GM18951 (cell line): ENCODE data around the gene BOD1L1.

Source experiments
- POLR2A ChIP-seq: IDR thresholded peaks from 4 replicates; pipeline ENCODE4 v1.6.1; 2011; ENCODE audit warnings: mild to moderate bottlenecking; ENCODE audit not compliant: insufficient read length, insufficient read depth; ENCODE audit errors: extremely low read depth
- in situ Hi-C: fragments of 300-500 bp; cut with MboI; formaldehyde crosslinking; loops from one replicate; pipeline ENCODE4 v1.12.0; 2022; ENCODE audit warnings: low sequenced_read_pairs, mixed read lengths, inconsistent platforms; ENCODE audit not compliant: unreplicated experiment

Gene BOD1L1

DNA sequence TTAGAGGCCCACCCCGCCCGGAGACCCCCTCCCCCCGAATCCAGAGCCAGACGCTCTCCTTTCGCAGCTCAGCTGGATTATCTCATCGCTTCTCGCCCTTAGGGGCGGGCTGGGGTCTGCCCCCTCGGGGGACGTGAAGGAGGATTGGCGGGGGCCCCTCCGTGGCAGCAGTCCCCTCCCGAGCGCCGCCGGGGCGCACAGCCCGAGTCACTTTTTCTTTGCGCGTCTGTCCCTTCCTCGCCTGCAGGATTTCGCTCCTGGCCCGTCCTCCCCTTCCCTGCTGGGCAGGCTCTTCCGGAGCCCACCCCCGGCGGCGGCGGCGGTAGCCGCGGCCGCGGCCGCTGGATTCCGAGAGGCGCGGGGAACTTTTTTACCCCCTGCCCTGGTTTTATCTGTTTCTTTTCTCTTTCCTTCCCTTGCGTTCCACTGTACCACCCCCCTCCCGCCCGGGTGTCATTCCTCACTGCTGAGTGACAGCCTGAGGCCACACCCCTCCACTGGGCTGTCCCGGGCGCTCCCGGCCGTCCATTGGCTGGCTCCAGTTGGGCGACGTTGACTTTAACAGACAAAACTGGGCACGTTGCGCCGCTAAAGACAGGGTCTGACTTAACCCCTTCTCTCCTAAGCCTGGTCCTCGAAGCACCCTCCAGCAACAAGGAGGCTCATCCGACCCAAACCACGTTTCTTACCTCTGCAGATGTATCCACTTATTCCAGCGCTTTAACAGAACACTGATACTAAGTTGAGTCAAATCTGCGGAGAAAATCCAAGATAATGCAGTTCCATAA lies 82.7 kb downstream of the BOD1L1 start:
- in situ Hi-C loops = loop anchor here (10.0 kb wide), 1 partner anchor 690 kb away; no protein-coding TSS in a partner anchor
- no peak for TF ChIP-seq POLR2A

DNA sequence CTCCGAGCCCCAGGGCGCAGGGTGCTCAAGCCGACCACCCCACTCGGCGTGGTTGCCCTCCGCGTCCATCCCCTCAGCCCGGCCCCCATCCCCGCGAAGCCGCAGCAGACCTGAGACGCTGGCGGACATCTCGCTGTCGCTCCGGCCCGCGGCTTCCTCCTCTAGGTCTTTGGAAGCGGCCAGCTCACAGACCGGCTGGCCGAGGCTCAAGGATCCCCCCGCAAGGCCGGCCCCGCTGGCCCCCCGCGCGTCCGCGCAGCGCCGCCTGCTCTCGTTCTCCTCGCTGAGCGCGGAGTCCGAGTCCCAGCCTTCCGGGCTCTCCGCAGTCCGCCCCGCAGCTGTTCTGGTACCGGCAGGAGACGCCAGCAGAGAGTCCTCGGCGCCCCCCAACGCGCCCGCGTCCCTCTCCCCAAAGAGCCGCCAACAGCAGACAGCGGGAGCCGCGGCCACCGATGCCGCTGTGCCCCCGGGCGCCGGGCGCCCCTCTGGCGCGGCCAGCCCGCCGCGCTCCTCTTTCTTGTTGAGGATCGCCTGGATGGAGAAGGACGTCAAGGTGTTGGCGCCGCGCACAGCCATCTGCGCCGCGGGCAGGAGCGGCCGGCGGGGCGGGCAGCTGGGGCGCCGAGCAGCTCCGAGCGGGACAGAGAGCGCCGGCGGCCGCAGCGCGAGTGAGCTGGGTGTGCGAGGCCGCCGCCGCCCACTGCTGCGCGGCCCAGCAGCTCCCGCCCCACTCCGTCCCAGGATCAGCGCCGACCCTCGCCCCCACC lies 83.5 kb downstream of the BOD1L1 start, which contains the start of gene NKX3-2:
TSS of gene NKX3-2 (minus strand) at position 670 of the 767 bp plus-strand sequence. CDS start at position 576, 94 bp downstream.
- TF ChIP-seq POLR2A = no peak
- in situ Hi-C loops = loop anchor here (10.0 kb wide), 1 partner anchor 689 kb away; no protein-coding TSS in a partner anchor

DNA sequence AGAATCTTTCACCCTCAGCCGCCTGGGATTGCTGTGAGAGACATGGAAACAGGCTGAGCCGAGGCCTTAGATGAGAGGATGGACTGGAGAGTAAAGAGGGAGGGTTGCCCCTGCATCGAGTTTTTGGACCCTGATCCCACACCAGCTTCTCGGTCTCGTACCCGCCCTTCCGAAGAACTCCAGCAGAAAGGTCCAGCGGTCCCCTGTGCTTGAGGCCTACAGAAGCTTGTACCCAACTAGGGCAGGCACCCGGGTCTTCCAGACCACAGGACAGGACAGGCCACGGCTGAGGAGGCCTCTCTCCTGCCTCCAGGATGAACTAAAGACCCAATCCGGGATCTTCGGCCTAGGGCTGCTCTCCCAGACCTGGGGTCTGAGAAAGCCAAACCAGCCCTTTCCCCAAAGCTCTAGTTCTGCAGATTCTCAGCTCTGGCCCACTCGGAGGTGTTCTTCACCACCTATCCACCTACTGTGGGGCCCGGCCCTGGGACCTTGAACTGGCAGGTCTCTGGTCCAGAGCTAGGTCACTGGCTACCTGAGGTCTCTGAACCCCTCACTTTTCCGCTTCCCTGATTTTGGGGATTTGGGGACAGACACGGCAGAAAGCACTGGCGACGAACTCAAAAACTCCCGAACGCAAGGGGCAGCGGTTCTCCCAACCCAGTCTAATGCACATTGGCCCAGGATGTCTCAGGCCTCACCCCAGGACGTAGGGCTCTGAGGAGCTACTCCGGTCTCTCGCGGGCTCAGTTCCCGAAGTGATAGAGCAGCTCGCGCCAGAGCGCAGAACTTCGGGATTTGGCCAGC lies 84.3 kb downstream of the BOD1L1 start:
- in situ Hi-C loops = loop anchor here (10.0 kb wide), 1 partner anchor 688 kb away; no protein-coding TSS in a partner anchor
- no peak for TF ChIP-seq POLR2A

DNA sequence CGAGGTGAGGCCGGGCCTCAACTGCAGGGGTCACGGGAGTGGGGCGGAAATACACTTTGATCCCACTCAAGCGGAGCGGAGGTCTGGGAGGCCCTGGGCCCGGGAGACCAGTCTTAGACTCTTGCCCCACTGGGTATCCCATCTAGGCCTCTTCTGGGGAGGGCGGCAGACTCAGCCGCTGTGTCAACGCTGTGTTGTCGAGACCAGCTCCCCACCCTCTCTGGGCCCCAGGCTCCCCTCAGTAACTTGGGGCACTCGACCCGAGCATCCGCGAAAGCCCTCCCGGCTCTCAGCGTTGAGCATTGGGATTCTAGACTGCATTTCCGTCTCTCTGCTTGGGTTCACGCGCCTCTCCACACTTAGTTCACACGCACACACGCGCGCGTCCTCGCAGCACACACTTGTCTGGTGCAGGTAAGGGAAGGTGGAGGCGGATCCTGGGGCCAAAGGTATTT lies 84.9 kb downstream of the BOD1L1 start:
- TF ChIP-seq POLR2A = no peak
- in situ Hi-C loops = loop anchor here (10.0 kb wide), 1 partner anchor 688 kb away; no protein-coding TSS in a partner anchor

DNA sequence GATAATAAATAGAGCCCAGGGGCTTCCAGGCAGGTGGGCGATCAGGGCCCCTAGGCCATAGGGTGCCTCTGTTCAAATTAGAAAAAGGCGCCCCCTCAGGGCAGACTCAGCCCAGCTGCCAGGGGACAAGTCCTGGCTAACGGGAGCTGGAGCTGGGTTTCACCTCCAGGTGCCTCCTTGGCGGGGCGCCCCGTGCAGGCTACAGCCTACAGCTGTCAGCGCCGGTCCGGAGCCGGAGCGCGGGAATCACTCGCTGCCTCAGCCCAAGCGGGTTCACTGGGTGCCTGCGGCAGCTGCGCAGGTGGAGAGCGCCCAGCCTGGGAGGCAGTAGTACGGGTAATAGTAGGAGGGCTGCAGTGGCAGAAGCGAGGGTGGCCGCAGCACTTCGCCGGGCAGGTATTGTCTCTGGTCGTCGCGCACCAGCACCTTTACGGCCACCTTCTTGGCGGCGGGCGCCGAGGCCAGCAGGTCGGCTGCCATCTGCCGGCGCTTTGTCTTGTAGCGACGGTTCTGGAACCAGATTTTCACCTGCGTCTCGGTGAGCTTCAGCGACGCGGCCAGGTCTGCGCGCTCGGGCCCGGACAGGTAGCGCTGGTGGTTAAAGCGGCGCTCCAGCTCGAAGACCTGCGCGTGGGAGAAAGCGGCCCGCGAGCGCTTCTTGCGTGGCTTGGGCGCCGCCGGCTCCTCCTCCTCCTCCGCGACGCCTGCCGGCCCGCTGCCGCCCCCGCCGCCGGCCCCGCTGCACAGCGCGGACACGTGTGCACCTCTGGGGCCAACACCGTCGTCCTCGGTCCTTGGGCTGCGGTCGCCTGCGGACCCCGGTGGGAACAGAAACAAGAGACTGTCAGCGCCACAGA lies 85.6 kb downstream of the BOD1L1 start:
- in situ Hi-C loops = loop anchor here (10.0 kb wide), 1 partner anchor 687 kb away; no protein-coding TSS in a partner anchor
- TF ChIP-seq POLR2A = no peak

DNA sequence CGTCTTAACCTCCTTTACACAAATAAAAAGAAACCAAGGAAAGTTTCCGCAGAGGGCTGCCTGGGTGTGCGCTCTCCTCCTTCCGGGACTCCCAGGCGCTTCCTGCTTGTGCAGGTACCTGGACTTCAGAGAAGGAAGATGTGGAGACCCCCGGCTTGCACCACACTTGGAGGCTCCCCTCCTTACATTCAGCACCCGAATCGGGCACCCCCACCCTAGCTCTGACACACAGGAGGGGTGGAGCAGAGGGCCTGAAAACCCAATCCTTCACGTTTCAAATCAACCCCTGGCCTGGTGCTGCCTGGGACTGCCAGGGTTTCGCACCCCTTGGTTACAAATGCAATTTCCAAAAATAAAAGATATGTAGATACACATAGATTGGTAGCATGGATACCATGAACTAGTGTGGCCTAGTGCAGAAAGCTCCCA lies 86.3 kb downstream of the BOD1L1 start:
- TF ChIP-seq POLR2A = no peak
- in situ Hi-C loops = loop anchor here (10.0 kb wide), 1 partner anchor 686 kb away; no protein-coding TSS in a partner anchor

DNA sequence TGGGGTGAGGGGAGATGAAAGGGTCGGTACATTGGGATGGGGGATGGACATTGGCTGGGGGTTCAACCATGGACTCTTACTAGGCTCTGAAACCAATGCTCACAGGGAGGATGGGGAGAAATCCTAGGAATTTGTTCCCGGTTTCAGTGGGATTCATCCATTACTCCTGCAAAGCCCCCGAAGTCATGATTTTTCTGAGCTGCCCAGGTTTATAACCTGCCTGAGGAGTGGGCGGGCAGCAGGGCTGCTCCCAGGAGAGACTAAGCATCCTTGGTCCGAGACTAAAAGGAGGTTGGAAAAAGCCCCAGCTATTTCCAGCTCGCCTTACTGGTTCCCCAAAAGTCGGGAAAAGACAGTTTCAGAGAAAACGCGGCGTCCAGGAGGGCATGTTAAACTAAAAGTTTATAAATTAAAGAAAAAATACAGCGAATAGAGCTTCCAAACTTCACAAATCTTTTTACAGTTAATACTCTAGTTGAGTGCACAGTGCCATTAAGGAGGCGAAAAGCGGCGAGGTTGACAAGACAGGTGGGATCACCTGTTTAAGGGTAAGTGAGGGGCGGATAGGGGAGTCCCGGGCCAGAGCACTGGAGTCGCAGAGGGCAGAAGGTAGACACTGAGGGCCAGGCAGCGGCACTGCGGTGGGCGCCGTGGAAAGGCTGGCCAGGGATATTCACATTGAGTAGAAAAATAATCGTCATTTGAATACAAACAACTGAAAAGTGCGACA lies 86.9 kb downstream of the BOD1L1 start:
- no peak for TF ChIP-seq POLR2A
- in situ Hi-C loops = loop anchor here (10.0 kb wide), 1 partner anchor 686 kb away; no protein-coding TSS in a partner anchor

DNA sequence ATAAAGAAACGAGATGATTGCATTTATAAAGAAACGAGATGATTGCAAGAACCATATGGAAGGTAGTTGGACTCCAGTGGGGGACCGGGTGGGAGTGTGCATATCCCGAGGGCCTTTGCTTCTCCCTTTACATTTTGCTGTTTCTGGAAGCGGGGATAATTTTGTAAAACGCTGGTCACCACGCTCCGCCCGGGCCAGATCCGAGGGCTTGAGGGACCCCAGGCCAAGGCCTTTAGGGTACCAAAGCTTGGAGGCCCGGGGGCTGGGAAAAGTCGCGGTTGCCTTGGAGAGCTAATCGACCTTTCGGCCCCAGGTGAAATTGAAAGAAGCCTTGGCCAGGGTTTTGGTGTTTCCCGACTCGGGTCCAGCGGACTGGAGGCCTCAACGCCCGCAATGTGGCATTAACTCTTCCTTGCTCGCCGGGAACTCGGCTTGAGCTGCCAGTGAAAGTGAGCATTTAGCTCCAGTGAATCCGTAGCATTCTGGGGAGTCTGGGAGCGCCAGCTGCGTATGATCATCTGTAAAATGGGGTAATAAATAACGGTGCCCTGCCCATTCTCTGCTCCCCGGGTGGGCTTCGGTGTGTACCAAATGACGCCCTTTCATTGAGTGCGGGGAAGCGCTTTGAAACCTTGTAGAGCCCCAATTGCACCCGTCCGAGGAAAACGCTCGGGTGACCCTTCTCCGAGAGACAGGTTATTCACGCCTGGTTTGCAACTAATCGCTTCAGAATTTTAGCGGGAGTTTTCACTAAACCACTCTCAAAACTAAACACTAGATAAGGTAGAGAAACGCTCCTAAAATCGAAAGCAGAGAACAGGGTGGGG lies 87.7 kb downstream of the BOD1L1 start:
- in situ Hi-C loops = loop anchor here (10.0 kb wide), 1 partner anchor 685 kb away; no protein-coding TSS in a partner anchor
- no peak for TF ChIP-seq POLR2A

DNA sequence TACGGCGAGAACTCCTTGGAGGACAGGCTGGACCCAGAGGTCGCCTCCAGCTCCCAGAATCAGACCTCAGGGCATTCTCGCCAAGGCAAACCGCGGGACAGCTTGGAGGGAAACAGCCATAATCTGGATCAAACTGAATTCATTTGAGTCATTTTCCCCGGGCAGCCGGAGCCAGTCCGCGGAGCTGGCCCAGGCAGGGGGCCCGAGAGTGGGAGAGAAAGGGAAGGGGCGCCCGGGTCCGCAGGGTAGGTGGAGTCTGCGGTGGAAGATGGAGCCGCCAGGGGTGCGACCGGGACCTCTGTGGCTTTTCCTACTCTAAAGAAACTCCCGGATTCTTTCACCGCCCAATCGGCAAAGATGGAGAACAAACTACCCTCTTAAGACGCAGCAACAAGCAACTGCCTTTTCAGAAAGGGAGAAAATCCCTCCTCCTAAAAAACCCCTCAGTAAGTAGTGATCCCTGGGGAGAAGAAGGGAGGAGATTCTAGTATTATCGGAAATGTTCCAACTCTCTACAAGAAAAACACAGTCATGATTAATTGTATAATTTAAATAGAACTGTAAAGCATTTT lies 88.4 kb downstream of the BOD1L1 start:
- in situ Hi-C loops = no loop called here

DNA sequence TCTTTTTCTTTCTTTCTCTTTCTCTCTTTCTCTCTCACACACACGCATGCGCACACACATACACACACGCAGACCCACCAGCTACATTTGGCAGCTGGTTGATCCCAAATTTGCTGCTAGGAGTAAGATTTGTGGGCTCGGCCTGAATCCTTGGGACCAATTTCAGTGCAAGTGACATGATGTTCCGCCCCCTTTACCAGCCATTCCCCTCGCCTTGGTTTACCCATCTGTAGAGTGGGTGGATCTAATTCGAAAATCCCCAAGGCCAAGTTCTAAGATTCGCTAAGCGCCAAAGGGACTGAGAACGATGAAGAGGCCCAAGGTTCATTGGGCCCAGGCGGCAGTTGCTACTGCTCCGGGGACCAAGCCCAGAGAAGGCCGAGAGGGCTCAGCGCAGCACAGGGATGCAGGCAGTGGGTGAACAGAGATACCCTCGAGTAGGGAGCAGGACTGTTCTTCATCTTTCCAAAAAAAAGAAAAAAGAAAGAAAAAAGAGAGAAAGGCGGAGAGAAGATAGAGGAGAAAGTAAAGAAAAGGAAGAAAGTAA lies 89.0 kb downstream of the BOD1L1 start:
- in situ Hi-C loops = no loop called here
- TF ChIP-seq POLR2A = no peak

More for the DNA sequence above, 88.4 kb downstream of the BOD1L1 start:
- no peak for TF ChIP-seq POLR2A
